Measurements from ENCODE around the gene HNRNPAB. TPM values are rescaled to one million over a fixed set of nuclear protein-coding genes. Genes with fewer than 3 reads are reported as not detected.
"Not testable (repeated sequence)": the region's sequence is repeated elsewhere in the genome, so short reads cannot be mapped to it uniquely, and the experiment has no call there.

Gene HNRNPAB
- total RNA-seq, 4 donors from 2014 or later = 77.2 to 204 (median 88.6) TPM

GRCh38 chr5:178250263-178250662 lies 45.9 kb downstream of the HNRNPAB start:
- ATAC-seq (ENCODE audit: low FRiP score) = no peak
- no peak for DNase-seq (ENCODE audit: low spot score)
- TF ChIP-seq CTCF (IDR thresholded peaks at IDR 0.05) = no peak

- TF ChIP-seq CTCF (IDR thresholded peaks at IDR 0.05) = no peak
- no peak for ATAC-seq (ENCODE audit: low FRiP score)
- DNase-seq (ENCODE audit: low spot score) = no peak
Measured at GRCh38 chr5:178252258-178252657, 47.9 kb downstream of the HNRNPAB start.

- not testable (repeated sequence) for ATAC-seq (ENCODE audit: low FRiP score); DNase-seq (ENCODE audit: low spot score)
Measured at GRCh38 chr5:178253632-178254031, 49.3 kb downstream of the HNRNPAB start.

- no peak for ATAC-seq (ENCODE audit: low FRiP score)
- DNase-seq (ENCODE audit: low spot score) = no peak
- TF ChIP-seq CTCF (IDR thresholded peaks at IDR 0.05) = no peak
Measured at GRCh38 chr5:178256746-178257145, 52.4 kb downstream of the HNRNPAB start.

GRCh38 chr5:178257650-178258049 lies 53.3 kb downstream of the HNRNPAB start:
- DNase-seq (ENCODE audit: low spot score) (no peak), ATAC-seq (ENCODE audit: low FRiP score) (no peak)
- no peak for TF ChIP-seq CTCF (IDR thresholded peaks at IDR 0.05)

- DNase-seq (ENCODE audit: low spot score) (no peak), ATAC-seq (ENCODE audit: low FRiP score) (no peak)
- no peak for TF ChIP-seq CTCF (IDR thresholded peaks at IDR 0.05)
Measured at GRCh38 chr5:178259623-178260536, 55.5 kb downstream of the HNRNPAB start.

Other genes starting within 250 kb of the HNRNPAB start
- gene PROP1, start 208.3 kb upstream of the HNRNPAB start, total RNA-seq = not detected
- gene N4BP3, start 91.0 kb upstream of the HNRNPAB start, total RNA-seq = 1 to 10 TPM in 2 of 4 donors, under 1 TPM in 2; 0.84 to 3.5 (median 1.4) TPM
- 10 to 100 TPM; 22.9 to 37.5 (median 27.7) TPM for gene RMND5B, start 73.5 kb upstream of the HNRNPAB start, total RNA-seq
- gene NHP2, start 50.6 kb upstream of the HNRNPAB start, total RNA-seq = 100 to 1,000 TPM; 173 to 241 (median 221) TPM
- not detected for gene GMCL2, start 17.2 kb upstream of the HNRNPAB start, total RNA-seq
- 100 to 1,000 TPM in 1 of 4 donors, 10 to 100 TPM in 3; 62.3 to 104 (median 82.0) TPM for gene PHYKPL, start 28.3 kb downstream of the HNRNPAB start, total RNA-seq

Measured in omental fat pad (tissue), 4 donors.